HepG2 (cell line): ENCODE measurements around the gene TMEM232. TPM values are rescaled to one million over a fixed set of nuclear protein-coding genes. Genes with fewer than 3 reads are reported as not detected.

Experiments
- ATAC-seq: fragments of 200-7000 bp; cut with Tn5 transposase; 3 replicates; pipeline ENCODE4 v1.9.1; 2020; ENCODE audit warnings: mild to moderate bottlenecking, moderate library complexity
- BruUV-seq: library from RNA; stranded (reverse); fragments of 400-500 nt; replicated peaks from 2 replicates; lab custom pipeline; 2021; lab: Mats Ljungman, UMichigan
- CTCF ChIA-PET: fragments of 300-600 bp; formaldehyde crosslinking; extraction: SDS; loops from one replicate; lab custom pipeline; 2021; ENCODE audit warnings: low total read pairs, inconsistent platforms, low intra/inter-chr PET ratio; lab: Yijun Ruan, JAX
- POLR2A ChIA-PET: fragments of 350-600 bp; sonication (Branson Sonifier 250); formaldehyde crosslinking; loops from one replicate; lab custom pipeline; 2020; ENCODE audit warnings: antibody characterized with exemption, inconsistent platforms; lab: Yijun Ruan, JAX
- DNase-seq: peaks from one replicate; pipeline ENCODE4 v3.0.0-alpha.2; 2015; ENCODE audit warnings: low spot score
- FAIRE-seq: peaks from 3 replicates; lab custom pipeline; 2011; peaks lifted over from hg19 to GRCh38; lab: Jason Lieb, UNC
- H2AFZ ChIP-seq: one replicate; pipeline ENCODE4 v1.6.1; 2011; ENCODE audit warnings: low read length, inconsistent platforms
- H3K27ac ChIP-seq: fragments of 300-600 bp; 3 replicates; pipeline ENCODE4 v1.8.0; 2011; ENCODE audit warnings: mixed run types, mild to moderate bottlenecking, mixed read lengths, low read length, inconsistent platforms; ENCODE audit not compliant: insufficient read depth; ENCODE audit errors: extremely low read length
- H3K27me3 ChIP-seq, 2 experiments: fragments of 200-600 bp in 1 of 2; 2 replicates in 1 of 2; 3 replicates in 1 of 2; pipeline versions ENCODE4 v1.6.0 to v1.8.0; 2011; ENCODE audit warnings: low read length in 2 of 2, mild to moderate bottlenecking in 2 of 2, moderate library complexity in 2 of 2, inconsistent platforms in 1 of 2; ENCODE audit not compliant: insufficient read depth in 2 of 2, control insufficient read depth in 1 of 2
- H3K36me3 ChIP-seq, 2 experiments: fragments of 200-600 bp in 1 of 2; replicated peaks in 1 of 2; 2 replicates in 1 of 2; 3 replicates in 1 of 2; pipeline versions ENCODE4 v1.5.1 to v1.8.0; 2011; ENCODE audit warnings: low read length in 2 of 2, inconsistent platforms in 1 of 2; ENCODE audit not compliant: insufficient read depth in 2 of 2, control insufficient read depth in 1 of 2
- H3K4me1 ChIP-seq: 2 replicates; pipeline ENCODE4 v1.5.1; 2012; ENCODE audit warnings: low read length, inconsistent platforms; ENCODE audit not compliant: insufficient read depth
- H3K4me2 ChIP-seq: 2 replicates; pipeline ENCODE4 v1.6.0; 2011; ENCODE audit warnings: low read depth, low read length, inconsistent platforms
- H3K4me3 ChIP-seq, 3 experiments: fragments of 200-600 bp in 1 of 3; sonication (generic), shearing (Covaris generic) in 1 of 3; replicated peaks in 1 of 3; 2 replicates each; pipeline ENCODE4 v1.5.1; 2011 to 2016; ENCODE audit warnings: low read length in 3 of 3, inconsistent platforms in 2 of 3, low read depth in 2 of 3, mild to moderate bottlenecking in 2 of 3, control low read depth in 1 of 3, mixed read lengths in 1 of 3; ENCODE audit not compliant: insufficient read depth in 1 of 3
- H3K79me2 ChIP-seq: one replicate; pipeline ENCODE4 v1.6.1; 2011; ENCODE audit warnings: low read length, inconsistent platforms; ENCODE audit not compliant: insufficient read depth
- H3K9ac ChIP-seq: 2 replicates; pipeline ENCODE4 v1.6.0; 2011; ENCODE audit warnings: mild to moderate bottlenecking, low read depth, low read length, inconsistent platforms; ENCODE audit not compliant: insufficient read depth
- H3K9me3 ChIP-seq: 2 replicates; pipeline ENCODE4 v1.5.1; 2012; ENCODE audit warnings: mild to moderate bottlenecking, low read length
- H4K20me1 ChIP-seq: 2 replicates; pipeline ENCODE4 v1.6.0; 2011; ENCODE audit warnings: inconsistent platforms, mild to moderate bottlenecking, low read length, moderate library complexity; ENCODE audit not compliant: insufficient read depth
- NFATC3 ChIP-seq: sonication (generic); formaldehyde crosslinking; IDR thresholded peaks from 2 replicates; pipeline ENCODE4 v1.5.1; 2020; ENCODE audit warnings: mild to moderate bottlenecking, missing genetic modification reagents
- NR2C2 ChIP-seq: sonication (generic); formaldehyde crosslinking; IDR thresholded peaks from 2 replicates; pipeline ENCODE4 v1.4.0; 2020; ENCODE audit warnings: missing genetic modification reagents, mild to moderate bottlenecking, moderate library complexity, borderline replicate concordance
- PITX1 ChIP-seq: sonication (generic); formaldehyde crosslinking; IDR thresholded peaks from 2 replicates; pipeline ENCODE4 v1.5.1; 2020; ENCODE audit warnings: mild to moderate bottlenecking, missing genetic modification reagents
- WGBS: methylation state at CpG from one replicate; pipeline ENCODE4 v1.1.6; 2017; ENCODE audit warnings: low lambda C conversion rate; 5-methylcytosine and 5-hydroxymethylcytosine counted together
- in situ Hi-C: cut with HindIII; loops from 2 replicates; pipeline ENCODE4 v1.10.0; 2017; ENCODE audit warnings: low pct_unique_long_range_greater_than_20kb; ENCODE audit not compliant: extremely low pct_ligation_motif_present
- intact Hi-C: fragments of 100-400 bp; cut with micrococcal nuclease; formaldehyde crosslinking; loops from one replicate; pipeline ENCODE4 v1.10.0; 2022; ENCODE audit not compliant: unreplicated experiment
- polyA plus RNA-seq, 8 experiments: library from polyadenylated mRNA; depleted of rRNA in 3 of 8; stranded (reverse) in 7 of 8; unstranded in 1 of 8; fragments of >200 nt; fragmentation: Illumina TruSeq in 4 of 8; extraction: Trizol in 4 of 8; gene quantifications; 2 replicates each; pipeline versions ENCODE4 v1.2.1 to v1.2.3, GENCODE V29; 2011 to 2016; ENCODE audit warnings: low read depth in 4 of 8, missing spikeins in 1 of 8, mixed read lengths in 1 of 8; ENCODE audit not compliant: insufficient read depth in 1 of 8
- total RNA-seq, 5 experiments: library from RNA; depleted of rRNA; stranded (reverse); fragments of >200 nt; fragmentation: Illumina TruSeq; extraction: Trizol; gene quantifications; 2 replicates each; pipeline ENCODE4 v1.2.3, GENCODE V29; 2016; ENCODE audit warnings: low read depth in 1 of 5
- TF ChIP-seq, protein P1 (sequence below): IDR thresholded peaks from 2 replicates; pipeline ENCODE4 v1.6.1; 2012; ENCODE audit warnings: inconsistent platforms
- TF ChIP-seq, protein P2 (sequence below): sonication (generic); formaldehyde crosslinking; IDR thresholded peaks from 2 replicates; pipeline ENCODE4 v1.4.0; 2020; ENCODE audit warnings: missing genetic modification reagents, borderline replicate concordance
- TF ChIP-seq, protein P3 (sequence below): sonication (generic); formaldehyde crosslinking; IDR thresholded peaks from 2 replicates; pipeline ENCODE4 v1.5.1; 2020; ENCODE audit warnings: mild to moderate bottlenecking, missing genetic modification reagents, moderate library complexity

Gene TMEM232
- total and polyA plus RNA-seq, 2 of the 13 experiments (the other 11 are each of a cell fraction or from before 2014, with no cell fraction given), result 0.29 to 0.71 TPM

DNA sequence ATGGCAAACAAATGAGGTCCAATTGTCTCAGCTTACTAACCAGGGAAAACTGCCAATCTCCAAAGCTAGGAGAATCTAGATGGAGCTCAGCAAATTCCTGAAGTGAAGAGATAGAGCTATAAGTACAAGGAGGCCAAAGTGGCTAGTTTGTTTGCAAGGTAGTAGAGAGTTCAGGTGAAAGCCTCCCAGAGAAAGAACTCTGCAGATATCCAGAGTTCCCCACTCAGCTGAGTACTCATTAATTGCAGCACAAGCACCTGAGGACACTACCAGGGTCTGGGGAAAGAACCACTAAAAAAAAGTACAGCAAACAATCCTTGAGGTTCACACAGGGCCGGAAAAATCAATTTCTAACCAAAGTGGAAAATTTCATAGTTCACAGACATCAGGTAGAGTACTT lies 250.9 kb downstream of the TMEM232 start:
- Histone ChIP-seq H3K27me3 (no peaks in the 10 kb centered on the region; a peak in 1 of 5 replicates), H3K4me3 (no peak overlapping the region), H2AFZ (no peak overlapping the region), H3K4me1 (no peaks in the 10 kb centered on the region), H3K4me2 (no peak overlapping the region), H3K27ac (no peak overlapping the region), H4K20me1 (no peaks in the 10 kb centered on the region), H3K9me3 (no peaks in the 10 kb centered on the region), H3K79me2 (no peaks in the 10 kb centered on the region), H3K9ac (no peak overlapping the region), H3K36me3 (no peaks in the 10 kb centered on the region)
- CTCF ChIA-PET, result no interaction called here
- intact Hi-C loops, result no loop called here
- in situ Hi-C loops, result no loop called here
- POLR2A ChIA-PET, result no interaction called here
- FAIRE-seq (no peak), ATAC-seq (no peak; the same call in 2 of the 3 replicates), DNase-seq (no peak)
- WGBS, result 0% methylated on average over 1 of the region's 1 CpG
- TF ChIP-seq, protein P1, sequence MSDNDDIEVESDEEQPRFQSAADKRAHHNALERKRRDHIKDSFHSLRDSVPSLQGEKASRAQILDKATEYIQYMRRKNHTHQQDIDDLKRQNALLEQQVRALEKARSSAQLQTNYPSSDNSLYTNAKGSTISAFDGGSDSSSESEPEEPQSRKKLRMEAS, result no peak
- TF ChIP-seq, protein P2, sequence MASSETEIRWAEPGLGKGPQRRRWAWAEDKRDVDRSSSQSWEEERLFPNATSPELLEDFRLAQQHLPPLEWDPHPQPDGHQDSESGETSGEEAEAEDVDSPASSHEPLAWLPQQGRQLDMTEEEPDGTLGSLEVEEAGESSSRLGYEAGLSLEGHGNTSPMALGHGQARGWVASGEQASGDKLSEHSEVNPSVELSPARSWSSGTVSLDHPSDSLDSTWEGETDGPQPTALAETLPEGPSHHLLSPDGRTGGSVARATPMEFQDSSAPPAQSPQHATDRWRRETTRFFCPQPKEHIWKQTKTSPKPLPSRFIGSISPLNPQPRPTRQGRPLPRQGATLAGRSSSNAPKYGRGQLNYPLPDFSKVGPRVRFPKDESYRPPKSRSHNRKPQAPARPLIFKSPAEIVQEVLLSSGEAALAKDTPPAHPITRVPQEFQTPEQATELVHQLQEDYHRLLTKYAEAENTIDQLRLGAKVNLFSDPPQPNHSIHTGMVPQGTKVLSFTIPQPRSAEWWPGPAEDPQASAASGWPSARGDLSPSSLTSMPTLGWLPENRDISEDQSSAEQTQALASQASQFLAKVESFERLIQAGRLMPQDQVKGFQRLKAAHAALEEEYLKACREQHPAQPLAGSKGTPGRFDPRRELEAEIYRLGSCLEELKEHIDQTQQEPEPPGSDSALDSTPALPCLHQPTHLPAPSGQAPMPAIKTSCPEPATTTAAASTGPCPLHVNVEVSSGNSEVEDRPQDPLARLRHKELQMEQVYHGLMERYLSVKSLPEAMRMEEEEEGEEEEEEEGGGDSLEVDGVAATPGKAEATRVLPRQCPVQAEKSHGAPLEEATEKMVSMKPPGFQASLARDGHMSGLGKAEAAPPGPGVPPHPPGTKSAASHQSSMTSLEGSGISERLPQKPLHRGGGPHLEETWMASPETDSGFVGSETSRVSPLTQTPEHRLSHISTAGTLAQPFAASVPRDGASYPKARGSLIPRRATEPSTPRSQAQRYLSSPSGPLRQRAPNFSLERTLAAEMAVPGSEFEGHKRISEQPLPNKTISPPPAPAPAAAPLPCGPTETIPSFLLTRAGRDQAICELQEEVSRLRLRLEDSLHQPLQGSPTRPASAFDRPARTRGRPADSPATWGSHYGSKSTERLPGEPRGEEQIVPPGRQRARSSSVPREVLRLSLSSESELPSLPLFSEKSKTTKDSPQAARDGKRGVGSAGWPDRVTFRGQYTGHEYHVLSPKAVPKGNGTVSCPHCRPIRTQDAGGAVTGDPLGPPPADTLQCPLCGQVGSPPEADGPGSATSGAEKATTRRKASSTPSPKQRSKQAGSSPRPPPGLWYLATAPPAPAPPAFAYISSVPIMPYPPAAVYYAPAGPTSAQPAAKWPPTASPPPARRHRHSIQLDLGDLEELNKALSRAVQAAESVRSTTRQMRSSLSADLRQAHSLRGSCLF, result no peak
- TF ChIP-seq NFATC3 (CRISPR knock-in tag) (no peak), PITX1 (CRISPR knock-in tag) (no peak), NR2C2 (no peak)
- TF ChIP-seq, protein P3, sequence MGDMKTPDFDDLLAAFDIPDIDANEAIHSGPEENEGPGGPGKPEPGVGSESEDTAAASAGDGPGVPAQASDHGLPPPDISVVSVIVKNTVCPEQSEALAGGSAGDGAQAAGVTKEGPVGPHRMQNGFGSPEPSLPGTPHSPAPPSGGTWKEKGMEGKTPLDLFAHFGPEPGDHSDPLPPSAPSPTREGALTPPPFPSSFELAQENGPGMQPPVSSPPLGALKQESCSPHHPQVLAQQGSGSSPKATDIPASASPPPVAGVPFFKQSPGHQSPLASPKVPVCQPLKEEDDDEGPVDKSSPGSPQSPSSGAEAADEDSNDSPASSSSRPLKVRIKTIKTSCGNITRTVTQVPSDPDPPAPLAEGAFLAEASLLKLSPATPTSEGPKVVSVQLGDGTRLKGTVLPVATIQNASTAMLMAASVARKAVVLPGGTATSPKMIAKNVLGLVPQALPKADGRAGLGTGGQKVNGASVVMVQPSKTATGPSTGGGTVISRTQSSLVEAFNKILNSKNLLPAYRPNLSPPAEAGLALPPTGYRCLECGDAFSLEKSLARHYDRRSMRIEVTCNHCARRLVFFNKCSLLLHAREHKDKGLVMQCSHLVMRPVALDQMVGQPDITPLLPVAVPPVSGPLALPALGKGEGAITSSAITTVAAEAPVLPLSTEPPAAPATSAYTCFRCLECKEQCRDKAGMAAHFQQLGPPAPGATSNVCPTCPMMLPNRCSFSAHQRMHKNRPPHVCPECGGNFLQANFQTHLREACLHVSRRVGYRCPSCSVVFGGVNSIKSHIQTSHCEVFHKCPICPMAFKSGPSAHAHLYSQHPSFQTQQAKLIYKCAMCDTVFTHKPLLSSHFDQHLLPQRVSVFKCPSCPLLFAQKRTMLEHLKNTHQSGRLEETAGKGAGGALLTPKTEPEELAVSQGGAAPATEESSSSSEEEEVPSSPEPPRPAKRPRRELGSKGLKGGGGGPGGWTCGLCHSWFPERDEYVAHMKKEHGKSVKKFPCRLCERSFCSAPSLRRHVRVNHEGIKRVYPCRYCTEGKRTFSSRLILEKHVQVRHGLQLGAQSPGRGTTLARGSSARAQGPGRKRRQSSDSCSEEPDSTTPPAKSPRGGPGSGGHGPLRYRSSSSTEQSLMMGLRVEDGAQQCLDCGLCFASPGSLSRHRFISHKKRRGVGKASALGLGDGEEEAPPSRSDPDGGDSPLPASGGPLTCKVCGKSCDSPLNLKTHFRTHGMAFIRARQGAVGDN (CRISPR knock-in tag), result no peak
- no TSS peak for BruUV-seq
